Neural cell (in vitro differentiated cells): ENCODE data around the gene FGF1. TPM values are rescaled to one million over a fixed set of nuclear protein-coding genes. Genes with fewer than 3 reads are reported as not detected.

Source experiments
- H2AFZ ChIP-seq: fragments of 200-600, 300-800 bp; sonication (generic), shearing (Covaris generic); 2 replicates; pipeline ENCODE4 v1.6.0; 2014; ENCODE audit warnings: low read depth, mild to moderate bottlenecking, antibody characterized with exemption, low read length, moderate library complexity
- H3F3A ChIP-seq: fragments of 200-600 bp; shearing (Covaris generic); 2 replicates; pipeline ENCODE4 v1.6.1; 2016; ENCODE audit warnings: mild to moderate bottlenecking, moderate library complexity, mixed read lengths, antibody characterized with exemption, low read length; ENCODE audit not compliant: insufficient read depth, poor library complexity, severe bottlenecking
- H3K27ac ChIP-seq: fragments of 200-600, 300-800 bp; sonication (generic), shearing (Covaris generic); 2 replicates; pipeline ENCODE4 v1.5.1; 2014; ENCODE audit warnings: mild to moderate bottlenecking, low read length, moderate library complexity
- H3K27me3 ChIP-seq: fragments of 300-800, 200-600 bp; sonication (generic), shearing (Covaris generic); 2 replicates; pipeline ENCODE4 v1.6.0; 2014; ENCODE audit warnings: mild to moderate bottlenecking, low read depth, low read length, moderate library complexity; ENCODE audit not compliant: insufficient read depth
- H3K36me3 ChIP-seq: fragments of 300-800, 200-600 bp; sonication (generic), shearing (Covaris generic); 2 replicates; pipeline ENCODE4 v1.5.1; 2014; ENCODE audit warnings: mild to moderate bottlenecking, antibody characterized with exemption, low read length, moderate library complexity; ENCODE audit not compliant: insufficient read depth
- H3K4me2 ChIP-seq: fragments of 300-800, 200-600 bp; sonication (generic), shearing (Covaris generic); 2 replicates; pipeline ENCODE4 v1.6.0; 2014; ENCODE audit warnings: mild to moderate bottlenecking, low read length
- H3K4me3 ChIP-seq: fragments of 300-800, 200-600 bp; sonication (generic), shearing (Covaris generic); 2 replicates; pipeline ENCODE4 v1.5.1; 2014; ENCODE audit warnings: mild to moderate bottlenecking, low read length, moderate library complexity
- H3K79me2 ChIP-seq: fragments of 200-600 bp; shearing (Covaris generic); replicated peaks from 2 replicates; pipeline ENCODE4 v1.6.0; 2014; ENCODE audit warnings: mild to moderate bottlenecking, low read length, moderate library complexity; ENCODE audit not compliant: insufficient read depth
- H3K9ac ChIP-seq: fragments of 300-800, 200-600 bp; sonication (generic), shearing (Covaris generic); 2 replicates; pipeline ENCODE4 v1.6.1; 2016; ENCODE audit warnings: mild to moderate bottlenecking, low read length, mixed read lengths
- H3K9me2 ChIP-seq: fragments of 200-600 bp; shearing (Covaris generic); 2 replicates; pipeline ENCODE4 v1.6.1; 2016; ENCODE audit warnings: mild to moderate bottlenecking, low read length, mixed read lengths; ENCODE audit not compliant: insufficient read depth
- H3K9me3 ChIP-seq: fragments of 200-600, 300-800 bp; sonication (generic), shearing (Covaris generic); 2 replicates; pipeline ENCODE4 v1.6.1; 2016; ENCODE audit warnings: mild to moderate bottlenecking, mixed run types, low read length, moderate library complexity, mixed read lengths
- H4K20me1 ChIP-seq: fragments of 200-600 bp; shearing (Covaris generic); 2 replicates; pipeline ENCODE4 v1.6.1; 2016; ENCODE audit warnings: mild to moderate bottlenecking, mixed run types; ENCODE audit not compliant: insufficient read depth
- EP300 ChIP-seq: fragments of 450-650 bp; conservative IDR thresholded peaks from 2 replicates; pipeline ENCODE4 v1.6.1; 2014; ENCODE audit warnings: antibody characterized with exemption, mild to moderate bottlenecking, moderate library complexity; ENCODE audit not compliant: poor library complexity, severe bottlenecking
- EZH2 ChIP-seq: fragments of 200-600, 300-800 bp; shearing (Covaris generic), sonication (generic); IDR thresholded peaks from 2 replicates; pipeline ENCODE4 v1.6.1; 2014; ENCODE audit warnings: antibody characterized with exemption, low read length, borderline replicate concordance, mild to moderate bottlenecking; ENCODE audit not compliant: insufficient read depth, poor library complexity, severe bottlenecking
- MXI1 ChIP-seq: fragments of 450-650 bp; conservative IDR thresholded peaks from 2 replicates; pipeline ENCODE4 v1.6.1; 2014; ENCODE audit warnings: antibody characterized with exemption, mild to moderate bottlenecking; ENCODE audit not compliant: poor library complexity, severe bottlenecking
- POLR2AphosphoS5 ChIP-seq: IDR thresholded peaks from 2 replicates; pipeline ENCODE4 v1.6.1; 2012
- RAD21 ChIP-seq: fragments of 450-650 bp; conservative IDR thresholded peaks from 2 replicates; pipeline ENCODE4 v1.6.1; 2014; ENCODE audit warnings: antibody characterized with exemption, mild to moderate bottlenecking, moderate library complexity
- REST ChIP-seq: IDR thresholded peaks from 2 replicates; pipeline ENCODE4 v1.6.1; 2012; ENCODE audit warnings: borderline replicate concordance
- SMC3 ChIP-seq: fragments of 450-650 bp; conservative IDR thresholded peaks from 2 replicates; pipeline ENCODE4 v1.6.1; 2014; ENCODE audit warnings: antibody characterized with exemption, mild to moderate bottlenecking, moderate library complexity; ENCODE audit not compliant: poor library complexity
- TAF1 ChIP-seq: IDR thresholded peaks from 2 replicates; pipeline ENCODE4 v1.6.1; 2012; ENCODE audit warnings: low read depth
- polyA plus RNA-seq: library from polyadenylated mRNA; depleted of rRNA; stranded (reverse); fragments of >200 nt; gene quantifications from 2 replicates; pipeline ENCODE4 v1.2.3, GENCODE V29; 2014
- TF ChIP-seq, protein P1 (sequence below): fragments of 450-650 bp; IDR thresholded peaks from 2 replicates; pipeline ENCODE4 v1.5.1; 2014; ENCODE audit warnings: antibody characterized with exemption, mild to moderate bottlenecking, moderate library complexity; ENCODE audit not compliant: poor library complexity, severe bottlenecking

FGF1 gene
- polyA plus RNA-seq, 1 donor from 2014 or later = not detected

- H3K9ac ChIP-seq = no peak overlapping the region
- no peak overlapping the region for H3K4me2 ChIP-seq
These were observed 14.1 kb downstream of the FGF1 start for GRCh38 chr5:142671801-142672200.

GRCh38 chr5:142671266-142671665 is 14.6 kb downstream of the FGF1 start:
- Histone ChIP-seq H2AFZ (no peak overlapping the region), H3K36me3 (no peaks in the 10 kb centered on the region), H3K27me3 (no peaks in the 10 kb centered on the region), H3K9me2 (no peaks in the 10 kb centered on the region), H3K27ac (no peak overlapping the region), H4K20me1 (no peaks in the 10 kb centered on the region), H3F3A (no peaks in the 10 kb centered on the region), H3K9ac (no peak overlapping the region), H3K9me3 (no peaks in the 10 kb centered on the region), H3K79me2 (no peaks in the 10 kb centered on the region), H3K4me2 (no peak overlapping the region), H3K4me3 (no peak overlapping the region)
- TF ChIP-seq EP300 (no peak), MXI1 (no peak), SMC3 (no peak), POLR2AphosphoS5 (no peak), TAF1 (no peak), REST (no peak), EZH2 (no peak)
- TF ChIP-seq, protein P1, sequence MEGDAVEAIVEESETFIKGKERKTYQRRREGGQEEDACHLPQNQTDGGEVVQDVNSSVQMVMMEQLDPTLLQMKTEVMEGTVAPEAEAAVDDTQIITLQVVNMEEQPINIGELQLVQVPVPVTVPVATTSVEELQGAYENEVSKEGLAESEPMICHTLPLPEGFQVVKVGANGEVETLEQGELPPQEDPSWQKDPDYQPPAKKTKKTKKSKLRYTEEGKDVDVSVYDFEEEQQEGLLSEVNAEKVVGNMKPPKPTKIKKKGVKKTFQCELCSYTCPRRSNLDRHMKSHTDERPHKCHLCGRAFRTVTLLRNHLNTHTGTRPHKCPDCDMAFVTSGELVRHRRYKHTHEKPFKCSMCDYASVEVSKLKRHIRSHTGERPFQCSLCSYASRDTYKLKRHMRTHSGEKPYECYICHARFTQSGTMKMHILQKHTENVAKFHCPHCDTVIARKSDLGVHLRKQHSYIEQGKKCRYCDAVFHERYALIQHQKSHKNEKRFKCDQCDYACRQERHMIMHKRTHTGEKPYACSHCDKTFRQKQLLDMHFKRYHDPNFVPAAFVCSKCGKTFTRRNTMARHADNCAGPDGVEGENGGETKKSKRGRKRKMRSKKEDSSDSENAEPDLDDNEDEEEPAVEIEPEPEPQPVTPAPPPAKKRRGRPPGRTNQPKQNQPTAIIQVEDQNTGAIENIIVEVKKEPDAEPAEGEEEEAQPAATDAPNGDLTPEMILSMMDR = no peak

More at GRCh38 chr5:142671801-142672200, 14.1 kb downstream of the FGF1 start:
- H3K36me3 ChIP-seq = no peaks in the 10 kb centered on the region
- H4K20me1 ChIP-seq = no peaks in the 10 kb centered on the region
- H3F3A ChIP-seq = no peaks in the 10 kb centered on the region
- no peak overlapping the region for H3K27ac ChIP-seq
- H2AFZ ChIP-seq = no peak overlapping the region
- H3K9me3 ChIP-seq = no peaks in the 10 kb centered on the region
- no peak overlapping the region for H3K4me3 ChIP-seq
- H3K9me2 ChIP-seq = no peaks in the 10 kb centered on the region
- no peaks in the 10 kb centered on the region for H3K27me3 ChIP-seq
- TF ChIP-seq TAF1 = no peak
- no peak for TF ChIP-seq EZH2
- TF ChIP-seq RAD21 = no peak
- TF ChIP-seq POLR2AphosphoS5 = no peak
- TF ChIP-seq REST = no peak
- TF ChIP-seq, protein P1 = no peak
- TF ChIP-seq MXI1 = no peak
- no peak for TF ChIP-seq SMC3
- no peak for TF ChIP-seq EP300
- H3K79me2 ChIP-seq = no peaks in the 10 kb centered on the region
